WI38 (cell line): ENCODE results near the gene TMEM8B.

Experiments used
- H3K4me3 ChIP-seq: 2 replicates; pipeline ENCODE4 v1.5.1; 2011; ENCODE audit warnings: low read depth, mild to moderate bottlenecking, control low read depth, low read length
- TF ChIP-seq, protein P1 (sequence below): IDR thresholded peaks from 2 replicates; pipeline ENCODE4 v1.5.1; 2012; ENCODE audit warnings: low read depth, mild to moderate bottlenecking, control low read depth, low read length

The TMEM8B gene

DNA sequence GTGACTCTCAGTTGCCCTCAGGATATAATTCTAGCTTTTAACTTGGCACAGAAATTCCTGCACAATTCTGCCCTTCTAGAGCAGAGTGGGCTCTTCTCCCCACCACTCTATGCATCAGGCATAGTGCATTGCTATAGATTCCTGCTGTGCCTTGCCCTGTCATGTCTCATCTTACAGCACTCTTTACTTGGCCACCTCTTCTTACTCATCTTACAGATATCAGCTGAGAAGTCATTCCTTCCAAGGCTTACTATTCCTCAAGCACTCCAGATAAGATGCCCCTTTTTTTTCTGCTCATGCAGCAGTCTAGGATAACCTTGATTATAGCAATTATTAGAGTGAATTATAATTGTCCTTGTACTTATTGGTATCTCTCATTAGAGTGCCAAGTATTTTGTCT lies 6.1 kb upstream of the TMEM8B start:
- no peak overlapping the region for H3K4me3 ChIP-seq
- TF ChIP-seq, protein P1, sequence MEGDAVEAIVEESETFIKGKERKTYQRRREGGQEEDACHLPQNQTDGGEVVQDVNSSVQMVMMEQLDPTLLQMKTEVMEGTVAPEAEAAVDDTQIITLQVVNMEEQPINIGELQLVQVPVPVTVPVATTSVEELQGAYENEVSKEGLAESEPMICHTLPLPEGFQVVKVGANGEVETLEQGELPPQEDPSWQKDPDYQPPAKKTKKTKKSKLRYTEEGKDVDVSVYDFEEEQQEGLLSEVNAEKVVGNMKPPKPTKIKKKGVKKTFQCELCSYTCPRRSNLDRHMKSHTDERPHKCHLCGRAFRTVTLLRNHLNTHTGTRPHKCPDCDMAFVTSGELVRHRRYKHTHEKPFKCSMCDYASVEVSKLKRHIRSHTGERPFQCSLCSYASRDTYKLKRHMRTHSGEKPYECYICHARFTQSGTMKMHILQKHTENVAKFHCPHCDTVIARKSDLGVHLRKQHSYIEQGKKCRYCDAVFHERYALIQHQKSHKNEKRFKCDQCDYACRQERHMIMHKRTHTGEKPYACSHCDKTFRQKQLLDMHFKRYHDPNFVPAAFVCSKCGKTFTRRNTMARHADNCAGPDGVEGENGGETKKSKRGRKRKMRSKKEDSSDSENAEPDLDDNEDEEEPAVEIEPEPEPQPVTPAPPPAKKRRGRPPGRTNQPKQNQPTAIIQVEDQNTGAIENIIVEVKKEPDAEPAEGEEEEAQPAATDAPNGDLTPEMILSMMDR, result no peak

DNA sequence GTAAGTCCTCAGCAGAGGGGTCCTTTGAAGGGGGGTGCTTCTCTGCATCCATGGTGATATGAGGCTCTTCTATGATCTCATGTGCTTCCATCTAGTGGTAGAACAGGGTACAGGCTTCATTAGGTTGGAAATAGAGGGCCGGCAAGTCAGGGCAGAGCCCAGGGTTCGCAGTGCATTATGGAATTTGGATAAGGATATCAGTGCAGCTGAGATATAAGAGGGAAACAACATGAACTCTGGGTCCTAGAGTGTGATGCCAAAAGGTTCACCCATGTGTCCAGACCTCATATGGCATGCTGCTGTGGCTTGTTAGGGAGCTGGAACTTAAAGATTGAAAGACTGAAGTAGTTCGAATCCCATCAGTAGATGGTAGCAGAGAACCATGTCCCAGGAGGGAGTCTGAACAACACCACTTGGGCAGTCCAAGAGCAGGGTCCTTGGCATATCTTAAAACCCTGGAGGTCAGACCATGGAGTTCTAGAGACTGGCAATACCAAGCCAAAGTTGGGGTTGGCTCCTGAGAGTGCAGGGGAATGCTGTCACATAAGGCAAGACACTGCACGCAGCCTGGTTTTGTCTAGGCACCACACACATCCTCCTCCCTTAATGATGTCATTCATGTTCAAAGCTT lies 2.8 kb upstream of the TMEM8B start:
- TF ChIP-seq, protein P1, result peak; percentile 88
- H3K4me3 ChIP-seq, result no peak overlapping the region

DNA sequence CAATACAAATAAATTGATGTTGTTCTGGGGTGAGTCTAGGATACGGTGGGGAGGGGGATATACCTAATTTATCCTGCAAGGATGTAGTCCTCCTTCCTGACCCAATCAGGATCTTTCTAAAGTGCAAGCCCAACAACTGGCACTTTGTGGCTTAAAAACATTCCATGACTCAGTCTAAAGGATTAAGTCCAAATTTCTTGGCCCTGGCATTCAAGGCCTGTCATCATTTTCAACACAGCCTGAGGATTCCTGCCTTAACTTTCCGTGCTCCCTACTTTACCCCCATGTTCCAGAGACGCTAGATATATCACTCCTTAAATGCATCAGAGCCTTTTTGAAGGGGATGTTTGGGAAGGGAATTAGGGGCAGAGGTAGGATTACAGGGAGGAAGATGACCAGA lies 1.5 kb upstream of the TMEM8B start:
- TF ChIP-seq, protein P1, result no peak
- H3K4me3 ChIP-seq, result no peak overlapping the region

DNA sequence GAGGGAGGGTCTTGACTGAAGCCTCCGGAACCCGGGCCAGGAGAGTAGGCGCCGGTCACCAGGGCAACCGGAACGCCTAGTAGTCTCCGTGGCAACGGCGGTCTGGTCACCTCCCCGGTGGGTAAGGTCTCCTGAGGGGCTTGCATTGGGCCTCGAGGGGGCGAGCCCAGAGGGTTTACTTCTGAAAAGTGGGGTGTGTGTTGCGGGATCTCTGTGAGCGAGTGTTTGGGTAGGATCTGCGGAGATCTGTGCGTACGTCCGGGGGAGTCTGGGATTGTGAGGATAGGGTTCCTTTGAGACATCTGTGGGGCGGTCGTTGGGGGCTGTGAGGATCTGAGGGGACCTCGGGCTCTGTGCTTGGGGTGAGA lies 328 bp upstream of the TMEM8B start, which contains the start of gene FAM221B:
FAM221B (minus strand) TSS at position 17 of the 368 bp plus-strand sequence. CDS start 2,571 bp downstream, outside the sequence.
- peak within 1 kb of the TSS; percentile 67 for H3K4me3 ChIP-seq
- TF ChIP-seq, protein P1, result no peak

DNA sequence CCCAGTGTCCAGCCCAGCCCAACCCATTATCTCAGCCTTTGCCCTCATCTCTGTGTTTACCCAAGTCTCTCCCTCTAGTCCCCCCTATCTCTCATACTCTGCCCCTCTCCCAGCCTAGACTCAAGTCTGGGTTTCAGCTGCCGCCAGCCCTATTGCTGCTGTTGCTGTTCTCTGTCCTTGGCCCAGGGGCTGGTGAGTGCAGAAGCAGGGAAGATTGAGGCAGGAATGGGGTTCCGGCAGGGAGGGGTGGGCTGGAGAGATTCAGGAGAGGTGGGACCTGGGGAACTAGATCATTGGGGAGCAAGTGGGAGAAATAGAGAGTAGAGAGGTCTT lies 702 bp downstream of the TMEM8B start:
- TF ChIP-seq, protein P1, result no peak
- peak overlapping the region; percentile 67 for H3K4me3 ChIP-seq

DNA sequence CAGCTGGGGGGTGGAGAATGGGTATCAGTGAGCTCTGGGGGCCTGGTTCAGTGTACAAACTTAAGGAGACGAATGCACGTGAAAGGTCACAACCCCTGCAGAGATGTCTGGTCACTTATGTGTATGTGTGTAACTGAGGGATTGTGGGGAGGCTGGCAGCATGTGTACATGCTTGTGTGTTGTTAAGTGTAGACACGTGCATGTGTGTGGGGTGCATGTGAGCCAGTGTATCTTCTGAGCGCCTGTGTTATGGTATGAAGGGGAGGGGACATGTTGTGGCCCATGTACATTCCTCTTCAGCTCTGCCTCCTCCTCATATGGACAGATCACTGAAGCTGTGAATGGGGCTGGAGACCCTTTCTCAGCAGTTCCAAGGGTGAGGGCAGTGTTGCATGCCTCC lies 2.0 kb downstream of the TMEM8B start:
- H3K4me3 ChIP-seq, result no peak overlapping the region
- TF ChIP-seq, protein P1, result no peak

DNA sequence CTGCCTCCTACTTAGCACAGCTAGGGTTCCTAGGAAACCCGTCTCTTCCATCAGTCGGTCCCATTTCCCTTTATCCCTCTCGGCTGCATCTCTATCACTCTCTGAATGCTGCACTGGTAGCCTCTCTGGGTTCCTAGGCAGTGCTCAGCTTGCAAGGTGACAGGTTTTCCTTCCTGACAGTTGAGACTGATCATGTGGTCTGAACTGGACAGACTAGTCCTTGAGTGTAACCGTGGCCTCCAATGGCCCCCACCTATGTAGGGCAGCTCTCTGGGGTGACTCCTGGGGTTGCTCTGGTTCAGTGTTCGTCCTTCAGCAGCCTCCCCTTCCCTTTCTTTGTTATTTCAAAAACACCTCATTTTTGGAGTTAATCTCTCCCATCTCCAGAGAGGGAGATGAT lies 3.8 kb downstream of the TMEM8B start:
- H3K4me3 ChIP-seq, result no peak overlapping the region
- TF ChIP-seq, protein P1, result no peak
